ENCODE data around the gene EFCAB6.

The EFCAB6 gene

DNA sequence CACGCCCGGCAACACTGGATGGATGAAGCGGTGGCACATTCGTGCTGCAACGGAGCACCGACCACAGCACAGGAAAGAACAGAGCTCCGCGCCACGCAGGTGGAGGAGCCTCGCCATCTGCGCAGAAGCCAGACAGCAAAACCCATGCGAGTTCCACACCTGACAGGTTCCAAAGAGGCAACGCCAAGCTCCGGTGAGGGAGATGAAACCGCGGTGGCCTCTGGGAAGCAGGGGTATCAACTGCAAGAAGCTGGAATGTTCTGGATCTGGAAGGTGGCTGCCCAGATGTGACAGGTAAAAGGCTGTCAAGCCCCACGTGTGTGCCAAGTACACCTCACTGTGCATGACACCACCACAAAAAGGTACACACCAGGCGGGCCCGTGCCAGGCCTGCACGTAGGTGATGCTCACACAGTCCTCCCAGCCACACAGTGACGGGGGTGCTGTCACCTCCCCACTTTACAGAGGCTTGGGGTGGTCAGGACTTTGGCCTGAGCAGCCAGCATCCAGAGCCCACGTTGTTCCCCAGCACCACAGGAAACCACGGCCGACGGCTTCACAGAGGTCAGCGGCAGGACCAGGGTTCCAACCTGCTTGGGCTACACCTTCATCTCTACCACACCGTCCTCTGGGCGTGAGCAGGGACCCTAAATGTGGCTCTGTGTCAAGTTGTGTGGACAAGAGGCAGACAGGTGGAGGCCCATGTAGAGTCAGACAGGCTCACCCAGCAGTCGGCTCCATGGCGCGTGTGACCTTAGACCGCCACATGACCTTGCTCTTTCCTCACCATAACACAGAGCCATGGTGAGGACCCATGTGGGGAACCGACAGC, 19.7 kb upstream of the EFCAB6 start:
- DNase-seq = no peak

DNA sequence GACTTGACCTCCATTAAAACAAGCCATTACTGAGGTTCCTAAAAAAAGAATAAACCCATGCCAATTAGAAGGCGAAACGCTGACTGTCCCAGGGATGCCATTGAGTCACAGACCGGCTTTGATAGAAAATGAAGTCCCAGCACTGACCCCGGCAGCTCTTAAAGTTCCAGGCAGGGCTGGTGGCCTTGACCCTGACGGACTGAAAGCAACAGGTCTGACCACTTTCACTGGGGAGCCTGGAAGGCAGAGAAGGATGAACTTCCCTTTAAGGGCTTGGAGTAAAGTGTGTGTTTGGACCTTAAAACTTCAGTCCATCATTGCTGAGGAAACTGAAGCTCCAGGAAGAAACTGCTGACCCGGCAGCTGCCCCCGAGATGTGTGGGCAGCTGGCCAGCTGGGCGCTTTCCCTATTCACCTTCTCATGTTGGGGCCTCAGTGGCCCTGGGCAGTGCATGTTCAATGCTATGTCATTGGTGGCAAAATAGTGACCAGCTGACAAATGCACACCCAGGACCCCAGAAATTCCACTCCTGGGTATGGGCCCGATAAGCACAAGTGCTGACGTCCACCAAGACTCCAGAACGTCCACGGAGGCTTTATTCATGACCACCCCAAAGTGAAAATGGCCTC, 18.9 kb upstream of the EFCAB6 start:
- DNase-seq = no peak

DNA sequence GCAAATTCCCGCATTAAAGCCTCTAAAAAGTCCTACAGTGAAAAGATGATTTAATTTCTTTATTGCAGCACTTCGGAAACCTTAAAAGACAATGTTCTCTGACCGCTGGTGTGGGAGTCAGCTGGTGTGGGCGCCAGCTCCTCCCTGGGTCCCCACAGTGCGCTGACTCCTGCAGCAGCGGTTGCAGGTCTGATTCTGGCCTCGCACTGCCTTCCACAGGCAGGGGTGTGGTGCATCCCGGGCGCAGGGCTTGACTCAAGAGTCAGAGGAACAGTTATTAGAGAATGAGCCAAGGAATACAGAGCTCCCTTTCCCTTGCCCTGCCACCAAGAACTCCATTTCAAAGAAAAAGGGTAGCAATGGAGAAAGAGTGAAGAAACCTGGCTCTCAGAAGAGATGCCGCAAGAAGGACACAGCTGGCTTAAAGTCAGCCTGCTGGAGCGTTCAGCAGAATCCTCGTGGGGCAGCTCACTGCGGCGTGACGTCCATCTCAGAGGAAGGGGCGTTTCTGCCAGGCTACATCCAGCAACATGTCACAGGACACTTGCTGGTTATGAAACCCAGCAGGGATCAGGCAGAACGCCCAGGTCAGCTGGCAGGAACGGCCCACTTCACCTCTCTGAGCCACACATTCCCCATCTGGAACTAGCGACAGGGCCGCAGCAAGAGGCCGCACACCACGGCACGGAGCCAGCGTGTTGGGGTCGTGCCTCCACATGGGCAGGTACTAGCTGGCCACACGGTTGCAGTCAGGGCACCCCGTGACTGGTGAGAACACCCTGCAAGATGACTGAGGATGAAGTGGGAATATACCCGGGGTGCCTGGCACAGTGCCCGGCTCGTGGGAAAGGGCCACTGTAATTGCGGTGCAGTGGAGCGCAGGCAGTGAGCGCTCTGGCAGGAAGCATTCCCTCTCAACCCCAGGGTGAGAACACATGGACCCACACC, 18.1 kb upstream of the EFCAB6 start:
- DNase-seq = no peak

DNA sequence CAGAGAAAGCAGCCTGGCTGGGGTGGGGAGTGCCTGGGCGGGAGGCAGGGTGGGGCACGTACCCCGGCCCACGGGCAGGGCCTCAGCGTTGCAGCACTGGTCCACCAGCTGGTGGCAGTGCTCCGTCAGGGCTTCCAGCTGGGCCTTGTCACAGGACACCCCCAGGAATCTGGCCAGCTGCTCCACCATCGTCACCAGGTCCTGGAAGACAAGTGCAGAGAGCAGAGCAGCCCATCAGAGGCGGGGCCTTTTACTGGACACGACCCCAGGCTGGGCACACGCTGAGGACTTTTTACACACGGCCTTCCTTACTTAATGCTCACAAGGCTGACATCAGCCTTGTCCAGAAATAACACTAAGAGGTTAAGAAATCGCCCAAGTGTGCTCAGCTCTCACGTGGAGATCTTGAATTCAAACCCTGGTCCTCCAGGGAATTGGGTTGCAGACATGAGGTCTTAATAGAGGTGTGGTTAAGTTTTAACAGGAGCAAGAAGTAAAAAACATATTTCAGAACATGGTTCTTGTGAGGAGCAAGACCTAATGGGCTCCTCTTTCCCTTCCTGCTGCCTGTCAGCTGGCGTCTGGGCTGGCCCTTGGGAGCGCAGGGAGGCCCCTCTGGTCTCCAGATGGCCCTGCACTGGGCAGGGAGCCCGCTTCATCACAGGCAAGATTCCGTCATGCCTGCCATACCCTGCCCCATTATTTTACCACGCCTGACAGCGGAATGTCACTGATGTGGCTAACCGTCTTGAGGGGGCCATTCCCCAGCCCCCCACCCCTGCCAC, 17.1 kb upstream of the EFCAB6 start:
- DNase-seq = peak; percentile 24

DNA sequence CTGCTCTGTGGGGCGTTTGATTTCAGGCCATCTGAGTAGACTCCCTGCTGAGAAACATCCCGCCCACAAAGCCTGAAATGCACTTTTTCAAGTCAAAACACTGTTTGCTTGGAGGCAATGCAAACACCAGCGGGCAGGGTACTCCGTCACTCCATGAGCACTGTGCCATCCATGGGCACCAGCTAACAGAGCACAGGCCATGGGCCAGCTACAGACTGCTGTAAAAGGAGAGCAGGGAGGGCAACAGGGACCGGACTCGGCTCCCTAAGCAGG, 16.6 kb upstream of the EFCAB6 start:
- no peak for DNase-seq

DNA sequence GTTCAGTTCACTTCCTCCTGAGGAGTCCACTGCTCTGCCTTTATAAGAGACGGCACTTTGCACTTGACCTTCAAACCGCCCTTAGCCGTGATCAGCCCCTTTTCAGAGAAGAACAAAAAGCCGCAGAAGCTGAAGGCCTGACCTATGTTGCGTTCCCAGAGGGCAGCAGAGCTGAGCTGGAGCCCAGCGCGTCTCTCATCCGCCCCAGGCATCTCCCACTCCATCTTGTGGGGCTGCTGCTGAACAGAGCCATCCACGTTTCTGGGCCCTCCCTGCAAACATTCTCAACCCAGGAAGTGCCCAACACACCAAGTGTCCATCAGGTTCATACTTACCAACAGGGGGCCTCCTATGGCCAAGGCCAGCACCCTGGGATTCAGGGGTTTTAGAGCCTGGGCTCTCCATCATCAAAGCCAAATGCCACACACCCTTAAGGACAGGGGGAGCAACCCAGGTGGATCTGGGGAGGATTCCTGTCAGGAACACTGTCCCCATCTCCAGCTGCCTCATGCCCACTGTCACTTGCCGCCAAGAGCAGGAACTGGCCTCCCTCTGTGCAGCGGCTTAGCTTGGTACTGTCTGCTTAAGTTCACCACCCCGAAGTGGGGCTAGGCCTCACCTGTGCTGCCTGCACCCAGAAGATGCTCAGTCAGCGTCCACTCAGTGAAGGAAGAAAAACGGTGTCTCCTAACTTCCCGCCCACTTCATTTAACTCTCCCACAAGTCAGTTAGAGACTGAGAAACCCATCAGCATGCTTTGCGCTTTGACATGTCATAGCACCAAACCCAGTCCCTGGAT, 16.0 kb upstream of the EFCAB6 start:
- DNase-seq = no peak

DNA sequence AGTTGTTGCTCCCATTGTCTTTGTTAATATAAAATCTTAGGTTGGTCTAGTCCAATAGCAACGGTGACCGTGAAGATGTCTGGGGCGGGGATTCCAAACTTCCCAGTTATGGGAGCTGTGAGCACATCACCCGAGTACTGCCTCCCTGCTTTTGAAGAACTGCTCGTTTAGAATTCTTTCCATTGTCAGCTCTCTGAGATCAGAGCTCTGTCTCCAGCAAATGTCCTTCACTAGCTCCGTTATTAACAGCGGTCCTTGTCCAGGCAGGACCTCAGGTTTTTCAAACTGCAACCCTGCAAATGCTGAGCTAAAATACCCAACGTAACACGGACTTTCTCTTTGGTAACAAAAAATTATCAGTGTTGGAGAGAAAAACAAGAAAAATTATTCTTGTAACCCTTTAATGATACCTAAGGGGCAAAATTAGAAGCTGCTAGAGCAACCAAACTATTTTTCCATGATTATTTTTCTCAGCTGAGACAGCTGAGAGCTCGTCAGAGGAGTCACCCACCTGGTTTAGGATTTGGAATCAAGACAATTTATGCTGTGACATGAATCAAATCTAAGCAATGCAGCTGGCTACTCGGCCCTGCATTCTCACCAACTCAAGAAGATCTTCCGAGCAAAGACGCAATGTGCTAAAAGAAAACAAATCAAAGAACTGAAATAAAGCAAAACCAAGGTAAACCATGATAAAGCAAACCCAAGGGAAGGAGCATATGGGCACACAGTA, 15.1 kb upstream of the EFCAB6 start:
- DNase-seq = no peak

DNA sequence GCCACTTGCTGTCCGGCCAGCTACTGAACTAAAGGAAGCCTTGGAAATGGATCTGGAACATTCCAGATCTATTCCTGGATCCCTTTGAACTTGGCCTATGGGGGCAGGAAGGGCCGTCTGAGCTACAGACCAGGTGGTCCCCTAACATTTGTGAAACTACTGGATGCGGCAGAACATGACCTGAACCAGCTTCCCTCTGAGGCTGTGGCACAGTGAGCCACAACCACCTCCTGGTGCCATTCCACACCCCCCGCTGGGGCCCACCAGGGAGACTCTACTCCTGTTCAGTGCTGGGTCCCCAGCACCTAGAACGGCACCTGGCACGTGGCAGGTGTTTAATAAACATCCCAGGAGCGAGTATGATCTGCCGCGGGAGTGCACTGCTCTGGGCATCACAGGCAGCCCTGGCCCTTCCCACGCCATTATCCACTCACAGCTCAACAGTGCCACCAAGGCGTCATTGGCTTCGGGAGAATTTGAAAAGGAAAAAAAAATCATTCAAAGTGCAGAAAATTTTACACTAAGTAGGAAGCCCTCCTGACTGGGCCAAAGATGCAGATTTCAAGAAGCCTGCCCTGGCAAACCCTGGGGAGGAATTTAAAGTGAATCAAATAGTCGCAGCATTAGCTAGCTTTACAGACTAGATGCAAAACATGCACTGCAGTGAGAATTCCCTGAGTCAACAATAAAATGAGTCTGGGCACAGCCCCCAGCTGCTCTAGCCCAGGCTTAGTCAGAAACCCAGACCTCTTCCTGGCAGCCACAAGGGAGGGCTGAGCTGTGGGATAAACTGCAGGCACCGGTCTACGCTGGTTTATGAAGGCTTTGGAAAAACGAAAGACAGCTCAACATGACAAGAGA, 14.3 kb upstream of the EFCAB6 start:
- peak; percentile 52 for DNase-seq

DNA sequence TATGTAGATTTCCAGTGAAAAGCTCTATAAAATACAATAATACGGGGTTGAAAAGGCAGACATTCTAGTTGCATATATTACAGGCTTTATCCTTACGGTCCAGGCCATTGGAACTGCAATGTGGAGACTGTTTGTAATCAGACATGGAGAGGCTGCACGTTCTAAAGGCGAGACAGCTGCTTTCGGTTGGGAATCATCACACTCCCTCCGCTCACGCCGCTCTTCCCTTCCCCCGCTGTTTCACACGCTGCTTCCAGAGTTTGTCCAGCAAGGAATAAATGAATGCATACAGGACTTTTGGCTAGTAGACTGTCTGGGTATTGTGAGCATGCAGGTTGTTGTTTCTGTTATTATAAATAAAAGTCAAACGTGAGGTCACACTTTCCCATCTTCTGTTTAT, 13.5 kb upstream of the EFCAB6 start:
- no peak for DNase-seq

DNA sequence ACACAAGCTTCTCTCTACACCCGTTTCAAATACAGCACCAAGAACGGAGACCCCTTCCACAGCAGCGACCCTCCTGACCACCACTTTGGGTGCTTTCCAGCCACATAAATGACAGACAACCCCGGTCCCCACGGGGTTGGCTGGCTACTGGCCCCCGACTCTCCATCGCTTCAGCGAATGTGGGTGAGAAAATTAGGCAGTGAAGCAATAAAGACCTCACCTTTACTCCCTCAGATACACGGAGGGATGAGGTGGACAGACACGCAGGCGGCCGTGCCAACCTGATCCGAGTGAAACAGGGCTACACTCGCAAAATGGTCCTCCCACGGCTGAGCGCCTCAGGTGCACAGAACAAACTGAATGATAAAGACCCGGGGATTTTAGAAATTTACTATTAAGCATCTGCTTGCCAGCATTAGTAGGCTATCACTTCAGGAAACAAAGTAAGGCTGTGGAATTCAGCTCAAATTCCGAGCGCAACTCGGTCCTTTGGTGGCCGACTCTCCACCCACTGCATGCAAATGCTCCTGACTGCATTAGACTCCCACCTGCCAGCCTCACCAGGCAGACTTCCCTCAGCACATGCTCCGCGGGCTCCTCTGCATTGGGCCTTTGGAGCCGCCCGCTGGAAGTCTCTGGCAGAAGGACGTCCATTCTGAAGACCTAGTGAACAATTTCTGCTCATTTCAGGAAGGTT, 12.8 kb upstream of the EFCAB6 start:
- DNase-seq = peak; percentile 38

DNA sequence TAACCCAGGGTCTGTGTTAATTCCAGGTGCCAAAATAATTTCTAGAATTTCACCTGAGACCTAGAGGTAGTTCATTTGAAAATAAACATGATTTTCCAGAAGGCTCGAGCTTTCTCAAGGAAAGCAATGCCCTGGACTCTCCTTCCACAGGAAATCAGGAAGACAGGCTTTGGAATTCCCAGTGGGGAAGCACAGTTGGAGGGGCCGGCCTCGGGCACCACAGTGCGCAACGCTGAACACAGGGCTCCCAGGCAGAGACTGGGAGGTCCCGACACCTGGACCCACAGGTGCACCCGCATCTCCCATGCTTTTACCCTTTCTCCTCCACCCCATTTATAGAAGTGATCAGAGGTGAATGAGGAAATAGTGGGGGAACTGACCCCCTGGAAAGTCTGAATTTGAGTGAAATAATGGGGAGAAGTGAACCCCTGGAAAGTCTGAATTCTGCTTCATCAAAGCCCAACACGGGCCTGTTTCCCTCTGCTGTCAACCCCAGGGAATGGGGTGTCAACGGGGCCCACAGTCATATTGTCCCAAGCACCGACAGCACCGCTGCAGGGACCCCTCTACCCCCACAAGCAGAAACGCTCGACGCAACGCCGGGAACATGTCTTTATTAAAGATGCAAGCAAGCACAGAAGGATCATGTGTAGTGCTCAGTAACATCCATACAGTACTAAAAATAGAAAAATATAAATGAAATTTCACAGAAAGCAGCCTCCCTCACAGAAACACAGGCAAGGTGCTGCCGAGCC, 12.0 kb upstream of the EFCAB6 start:
- DNase-seq = peak; percentile 31

DNA sequence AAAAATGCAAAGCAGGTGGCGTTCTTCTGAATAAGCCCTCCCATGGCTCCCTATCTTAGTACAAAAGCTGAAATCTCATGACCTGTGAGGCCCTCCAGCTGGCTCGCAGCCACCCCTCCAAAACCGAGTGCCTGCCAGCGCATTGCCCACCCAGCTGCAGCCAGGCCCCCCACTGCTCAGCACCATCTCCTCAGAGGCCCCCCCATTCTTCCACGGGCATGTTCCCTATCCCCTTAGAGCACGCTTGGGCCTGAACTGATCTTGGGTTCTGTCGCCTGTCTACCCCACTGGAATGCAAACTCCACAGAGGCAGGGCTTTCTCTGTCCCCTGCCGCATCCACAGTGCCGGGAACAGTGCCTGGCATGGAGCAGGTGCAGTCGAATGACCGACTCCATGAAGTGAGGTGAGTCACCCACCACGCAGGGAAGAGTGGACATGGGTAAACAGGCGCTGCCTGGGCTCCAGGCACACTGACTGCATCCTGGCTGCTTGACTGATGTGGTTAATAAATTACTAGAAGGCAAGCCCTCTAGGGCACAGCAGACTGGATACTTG, 11.3 kb upstream of the EFCAB6 start:
- DNase-seq = peak; percentile 38

DNA sequence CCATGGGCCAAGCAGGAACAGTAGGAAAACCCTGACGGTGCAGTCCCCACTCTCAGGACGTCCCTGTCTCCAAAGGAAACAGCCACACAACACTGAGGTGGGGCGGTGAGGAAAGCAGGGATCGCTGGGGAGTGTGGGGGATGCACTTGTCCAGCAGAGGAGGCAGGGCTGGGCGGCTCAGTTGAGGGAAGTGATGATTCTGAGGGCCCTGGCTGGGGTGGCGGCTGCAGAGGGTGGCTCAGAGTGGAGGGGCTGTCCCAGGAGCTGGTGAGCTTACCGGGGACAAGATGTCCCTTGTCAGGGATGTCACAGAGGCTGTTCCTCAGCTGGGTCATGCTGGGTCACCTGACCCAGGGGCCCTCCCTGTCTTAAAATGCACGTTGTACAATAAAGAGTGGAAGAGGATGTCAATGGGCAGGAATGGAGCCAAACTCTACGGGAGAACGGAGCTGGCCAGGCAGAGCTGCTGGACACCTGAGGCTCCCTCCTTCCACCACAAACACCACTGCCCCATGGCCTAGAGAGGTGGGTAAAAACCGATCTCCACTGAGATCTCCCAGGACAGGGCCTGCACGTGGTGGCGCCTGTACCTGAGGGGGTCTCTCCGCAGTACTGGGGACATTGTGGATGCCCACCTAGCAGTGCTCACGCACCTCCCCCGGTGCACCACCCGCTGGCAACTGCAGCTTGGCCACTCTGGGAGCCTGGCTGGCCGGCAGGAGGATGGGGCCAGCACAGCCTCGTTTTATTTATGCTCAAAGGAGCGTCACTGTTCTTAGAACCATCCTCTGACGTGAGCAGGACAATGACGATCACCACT, 9.7 kb upstream of the EFCAB6 start:
- no peak for DNase-seq

DNA sequence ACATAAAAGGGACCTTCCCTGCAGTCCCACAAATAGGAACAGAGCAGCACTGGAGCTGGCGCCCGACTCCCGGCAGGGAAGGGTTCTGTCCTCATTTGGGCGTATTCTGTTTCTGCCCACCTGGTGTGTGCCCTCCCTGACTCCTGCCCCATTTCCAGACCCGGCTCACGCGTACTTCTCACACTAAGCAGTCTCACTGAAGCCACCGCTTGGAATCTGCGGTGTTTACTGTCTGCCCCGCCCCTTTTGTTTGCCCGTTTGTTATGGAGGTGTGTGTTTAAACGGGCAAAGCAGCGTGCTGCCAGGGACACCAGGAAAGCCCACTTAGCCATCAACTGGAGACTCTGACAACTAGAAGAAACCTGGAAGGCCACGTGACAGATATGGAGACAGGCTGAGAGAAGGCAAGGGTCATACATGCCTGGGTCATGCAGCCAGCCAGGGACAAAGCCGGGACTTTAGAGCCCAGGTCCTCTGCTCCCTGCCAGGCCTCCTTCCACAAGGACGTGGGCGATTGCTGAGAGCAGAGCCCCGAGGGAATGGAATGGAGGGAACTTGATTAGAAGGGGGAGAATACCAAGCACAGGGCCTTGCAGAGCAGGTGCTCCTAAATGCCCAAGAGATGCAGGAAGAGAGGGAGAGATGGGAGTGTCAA, 8.7 kb upstream of the EFCAB6 start:
- DNase-seq = no peak

DNA sequence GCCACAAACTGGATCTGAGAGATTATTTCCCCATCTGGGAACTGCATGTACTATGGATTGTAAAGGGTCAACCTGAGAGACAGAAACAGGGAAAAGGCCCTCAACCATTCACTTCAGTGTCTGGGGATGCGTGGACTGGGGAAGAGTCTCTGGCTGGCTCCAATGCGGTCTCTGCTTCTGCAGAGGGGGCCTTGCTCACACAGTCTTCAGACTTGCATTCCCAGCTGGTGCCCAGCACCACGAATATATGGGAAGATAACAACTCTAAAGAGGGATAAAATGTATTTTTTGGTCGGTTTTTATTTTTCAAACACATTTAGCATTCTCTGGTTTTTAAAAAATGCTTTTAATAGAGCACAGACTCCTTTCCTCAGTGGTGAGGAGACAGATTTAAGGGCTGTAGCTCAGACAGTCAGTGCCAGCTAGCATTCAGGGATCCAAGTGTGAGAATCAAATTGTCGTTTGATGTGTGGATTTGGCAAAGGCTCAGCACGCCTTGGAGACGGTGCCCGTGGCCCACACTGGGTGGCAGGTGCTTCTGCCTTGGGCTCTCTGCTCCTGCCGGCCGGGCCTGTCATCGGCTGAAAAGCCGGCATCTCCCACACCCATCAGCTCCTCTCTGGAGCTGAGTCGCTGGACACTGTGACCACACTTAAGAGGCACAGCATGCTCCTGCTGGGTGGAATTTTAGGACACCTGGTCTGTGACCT, 8.0 kb upstream of the EFCAB6 start:
- DNase-seq = no peak

DNA sequence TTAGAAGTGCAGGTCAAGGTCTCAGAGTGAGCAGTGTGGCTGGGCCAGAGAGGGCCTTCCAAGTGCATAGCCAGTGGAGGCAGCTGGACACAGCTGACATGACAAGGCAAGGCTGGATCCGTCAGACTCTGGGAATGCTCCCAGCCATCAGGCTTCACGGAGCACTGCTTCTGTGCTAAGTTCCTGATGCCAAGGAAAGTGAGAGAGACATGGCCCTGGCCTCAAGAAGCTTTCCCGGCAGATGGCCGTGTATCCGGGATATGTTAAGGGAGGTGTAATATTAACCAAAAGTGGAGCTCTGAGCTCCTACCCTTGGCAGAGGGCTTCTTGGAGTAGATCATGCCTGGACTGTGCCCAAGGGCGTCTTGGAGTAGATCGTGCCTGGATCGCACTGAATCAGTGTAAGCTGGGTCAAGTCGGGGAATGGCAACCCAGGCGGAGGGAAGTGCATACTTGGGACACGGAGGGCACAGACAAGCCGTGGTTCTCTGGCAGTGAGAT, 7.4 kb upstream of the EFCAB6 start:
- DNase-seq = no peak

All from right kidney (tissue), 1 donor.